GM23338 (cell line): ENCODE data around the gene CDK5RAP2. TPM values are rescaled to one million over a fixed set of nuclear protein-coding genes. Genes with fewer than 3 reads are reported as not detected.

Experiments used
- CREB1 ChIP-seq: fragments of 250-450 bp; sonication (Bioruptor Pico); IDR thresholded peaks from 2 replicates; pipeline ENCODE4 v1.5.0; 2020; ENCODE audit warnings: low read depth, mild to moderate bottlenecking, moderate library complexity
- CTCF ChIP-seq, 2 experiments: fragments of 200-600 bp in 1 of 2; sonication (generic) in 1 of 2; conservative IDR thresholded peaks; 2 replicates each; pipeline versions ENCODE4 v1.5.1 to v1.6.1; 2016 to 2017; ENCODE audit warnings: antibody characterized with exemption in 2 of 2, low read depth in 2 of 2, mild to moderate bottlenecking in 2 of 2, moderate library complexity in 1 of 2
- EZH2phosphoT487 ChIP-seq: fragments of 200-600 bp; sonication (generic); IDR thresholded peaks from one replicate; pipeline ENCODE4 v1.8.1; 2018; ENCODE audit warnings: antibody characterized with exemption; ENCODE audit not compliant: unreplicated experiment
- JUNB ChIP-seq: IDR thresholded peaks from one replicate; pipeline ENCODE4 v1.6.1; 2016; ENCODE audit warnings: antibody characterized with exemption; ENCODE audit not compliant: unreplicated experiment
- STAT1 ChIP-seq: IDR thresholded peaks from one replicate; pipeline ENCODE4 v1.6.1; 2016; ENCODE audit warnings: antibody characterized with exemption; ENCODE audit not compliant: unreplicated experiment
- ZNF114 ChIP-seq: fragments of 250-450 bp; sonication (Bioruptor Pico); IDR thresholded peaks from 2 replicates; pipeline ENCODE4 v1.5.0; 2020; ENCODE audit warnings: mild to moderate bottlenecking, moderate library complexity
- ZNF331 ChIP-seq: fragments of 250-450 bp; sonication (Bioruptor Pico); IDR thresholded peaks from 2 replicates; pipeline ENCODE4 v1.5.0; 2020; ENCODE audit warnings: low read depth, mild to moderate bottlenecking, moderate library complexity
- polyA plus RNA-seq: library from polyadenylated mRNA; unstranded; fragments of >200 nt; fragmentation: Nextera tagmentation; extraction: Ambion mirVana; gene quantifications from 2 replicates; pipeline ENCODE4 v1.2.1, GENCODE V29; 2016
- total RNA-seq: library from RNA; depleted of rRNA; stranded (reverse); fragments of >200 nt; shearing (Covaris generic); gene quantifications from 2 replicates; pipeline ENCODE4 v1.2.3, GENCODE V29; 2014
- TF ChIP-seq, protein P1 (sequence below): fragments of 250-450 bp; sonication (Bioruptor Pico); IDR thresholded peaks from 2 replicates; pipeline ENCODE4 v1.5.0; 2020; ENCODE audit warnings: mild to moderate bottlenecking, moderate library complexity

The CDK5RAP2 gene
- total and polyA plus RNA-seq, 2 experiments from 2014 or later, result 50.7 to 65.7 TPM

DNA sequence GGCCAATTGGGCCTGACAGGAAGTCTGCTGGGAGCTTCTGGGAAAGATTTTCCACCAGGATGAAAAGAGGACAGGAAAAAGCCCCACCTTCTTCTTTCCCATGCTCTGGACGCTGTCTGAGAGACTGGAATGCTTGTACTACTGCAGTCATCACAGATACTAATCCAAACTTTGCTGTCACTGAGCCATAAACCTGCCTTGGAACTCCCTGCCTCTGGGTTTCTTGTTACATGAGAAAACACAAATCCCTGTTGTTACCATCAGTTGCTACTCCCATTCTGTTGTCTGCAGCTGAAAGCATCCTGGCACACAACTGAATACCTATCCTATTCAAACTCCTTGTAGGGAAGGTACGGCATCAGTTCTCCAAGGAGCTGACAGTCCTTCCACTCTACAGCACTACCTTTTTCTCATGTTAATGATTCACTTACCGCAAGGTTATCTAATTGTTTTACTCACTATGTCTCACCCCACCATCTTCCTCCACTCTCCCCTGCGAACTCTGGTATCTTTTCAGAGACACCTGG is 167.5 kb downstream of the CDK5RAP2 start (continued):
- TF ChIP-seq, protein P1, sequence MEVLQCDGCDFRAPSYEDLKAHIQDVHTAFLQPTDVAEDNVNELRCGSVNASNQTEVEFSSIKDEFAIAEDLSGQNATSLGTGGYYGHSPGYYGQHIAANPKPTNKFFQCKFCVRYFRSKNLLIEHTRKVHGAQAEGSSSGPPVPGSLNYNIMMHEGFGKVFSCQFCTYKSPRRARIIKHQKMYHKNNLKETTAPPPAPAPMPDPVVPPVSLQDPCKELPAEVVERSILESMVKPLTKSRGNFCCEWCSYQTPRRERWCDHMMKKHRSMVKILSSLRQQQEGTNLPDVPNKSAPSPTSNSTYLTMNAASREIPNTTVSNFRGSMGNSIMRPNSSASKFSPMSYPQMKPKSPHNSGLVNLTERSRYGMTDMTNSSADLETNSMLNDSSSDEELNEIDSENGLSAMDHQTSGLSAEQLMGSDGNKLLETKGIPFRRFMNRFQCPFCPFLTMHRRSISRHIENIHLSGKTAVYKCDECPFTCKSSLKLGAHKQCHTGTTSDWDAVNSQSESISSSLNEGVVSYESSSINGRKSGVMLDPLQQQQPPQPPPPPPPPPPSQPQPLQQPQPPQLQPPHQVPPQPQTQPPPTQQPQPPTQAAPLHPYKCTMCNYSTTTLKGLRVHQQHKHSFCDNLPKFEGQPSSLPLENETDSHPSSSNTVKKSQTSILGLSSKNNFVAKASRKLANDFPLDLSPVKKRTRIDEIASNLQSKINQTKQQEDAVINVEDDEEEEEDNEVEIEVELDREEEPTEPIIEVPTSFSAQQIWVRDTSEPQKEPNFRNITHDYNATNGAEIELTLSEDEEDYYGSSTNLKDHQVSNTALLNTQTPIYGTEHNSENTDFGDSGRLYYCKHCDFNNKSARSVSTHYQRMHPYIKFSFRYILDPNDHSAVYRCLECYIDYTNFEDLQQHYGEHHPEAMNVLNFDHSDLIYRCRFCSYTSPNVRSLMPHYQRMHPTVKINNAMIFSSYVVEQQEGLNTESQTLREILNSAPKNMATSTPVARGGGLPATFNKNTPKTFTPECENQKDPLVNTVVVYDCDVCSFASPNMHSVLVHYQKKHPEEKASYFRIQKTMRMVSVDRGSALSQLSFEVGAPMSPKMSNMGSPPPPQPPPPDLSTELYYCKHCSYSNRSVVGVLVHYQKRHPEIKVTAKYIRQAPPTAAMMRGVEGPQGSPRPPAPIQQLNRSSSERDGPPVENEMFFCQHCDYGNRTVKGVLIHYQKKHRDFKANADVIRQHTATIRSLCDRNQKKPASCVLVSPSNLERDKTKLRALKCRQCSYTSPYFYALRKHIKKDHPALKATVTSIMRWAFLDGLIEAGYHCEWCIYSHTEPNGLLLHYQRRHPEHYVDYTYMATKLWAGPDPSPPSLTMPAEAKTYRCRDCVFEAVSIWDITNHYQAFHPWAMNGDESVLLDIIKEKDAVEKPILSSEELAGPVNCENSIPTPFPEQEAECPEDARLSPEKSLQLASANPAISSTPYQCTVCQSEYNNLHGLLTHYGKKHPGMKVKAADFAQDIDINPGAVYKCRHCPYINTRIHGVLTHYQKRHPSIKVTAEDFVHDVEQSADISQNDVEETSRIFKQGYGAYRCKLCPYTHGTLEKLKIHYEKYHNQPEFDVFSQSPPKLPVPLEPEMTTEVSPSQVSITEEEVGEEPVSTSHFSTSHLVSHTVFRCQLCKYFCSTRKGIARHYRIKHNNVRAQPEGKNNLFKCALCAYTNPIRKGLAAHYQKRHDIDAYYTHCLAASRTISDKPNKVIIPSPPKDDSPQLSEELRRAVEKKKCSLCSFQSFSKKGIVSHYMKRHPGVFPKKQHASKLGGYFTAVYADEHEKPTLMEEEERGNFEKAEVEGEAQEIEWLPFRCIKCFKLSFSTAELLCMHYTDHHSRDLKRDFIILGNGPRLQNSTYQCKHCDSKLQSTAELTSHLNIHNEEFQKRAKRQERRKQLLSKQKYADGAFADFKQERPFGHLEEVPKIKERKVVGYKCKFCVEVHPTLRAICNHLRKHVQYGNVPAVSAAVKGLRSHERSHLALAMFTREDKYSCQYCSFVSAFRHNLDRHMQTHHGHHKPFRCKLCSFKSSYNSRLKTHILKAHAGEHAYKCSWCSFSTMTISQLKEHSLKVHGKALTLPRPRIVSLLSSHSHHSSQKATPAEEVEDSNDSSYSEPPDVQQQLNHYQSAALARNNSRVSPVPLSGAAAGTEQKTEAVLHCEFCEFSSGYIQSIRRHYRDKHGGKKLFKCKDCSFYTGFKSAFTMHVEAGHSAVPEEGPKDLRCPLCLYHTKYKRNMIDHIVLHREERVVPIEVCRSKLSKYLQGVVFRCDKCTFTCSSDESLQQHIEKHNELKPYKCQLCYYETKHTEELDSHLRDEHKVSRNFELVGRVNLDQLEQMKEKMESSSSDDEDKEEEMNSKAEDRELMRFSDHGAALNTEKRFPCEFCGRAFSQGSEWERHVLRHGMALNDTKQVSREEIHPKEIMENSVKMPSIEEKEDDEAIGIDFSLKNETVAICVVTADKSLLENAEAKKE (CRISPR knock-in tag), result no peak
- TF ChIP-seq CTCF (conservative IDR thresholded peaks at IDR 0.05; ENCODE audit: low read depth in 2 of 2) (no peak), ZNF331 (CRISPR knock-in tag) (no peak), ZNF114 (no peak), CREB1 (no peak), JUNB (no peak), EZH2phosphoT487 (no peak), STAT1 (no peak)
